CD4-positive, alpha-beta T cell (primary cell): ENCODE data around the gene SPATA6. TPM values are rescaled to one million over a fixed set of nuclear protein-coding genes. Genes with fewer than 3 reads are reported as not detected.

Source experiments
- ATAC-seq: fragments of 200-7000 bp; cut with Tn5 transposase; one replicate; pipeline ENCODE4 v1.10.0; 2022; ENCODE audit warnings: mild to moderate bottlenecking; ENCODE audit not compliant: poor library complexity
- CTCF ChIA-PET: fragments of 350-600 bp; sonication (Branson Sonifier 250); formaldehyde crosslinking; loops from one replicate; lab custom pipeline; 2021; ENCODE audit warnings: antibody characterized with exemption, inconsistent platforms; lab: Charles Lee
- POLR2A ChIA-PET: fragments of 350-600 bp; sonication (Branson Sonifier 250); formaldehyde crosslinking; loops from one replicate; lab custom pipeline; 2021; ENCODE audit warnings: antibody characterized with exemption, inconsistent platforms; lab: Charles Lee
- DNase-seq, 14 experiments: peaks; one replicate each; pipeline ENCODE4 v3.0.0-alpha.2; 2013 to 2020; ENCODE audit warnings: mixed read lengths in 2 of 14
- H3K27ac ChIP-seq, 2 donors: one replicate each; pipeline versions ENCODE4 v1.5.1 to v1.7.0; 2013; ENCODE audit warnings: low read length in 2 of 2, low read depth in 1 of 2, mild to moderate bottlenecking in 1 of 2
- H3K27me3 ChIP-seq, 2 experiments: 1 replicate in 1 of 2; 2 replicates in 1 of 2; pipeline versions ENCODE4 v1.6.1 to v1.7.0; 2013; ENCODE audit warnings: low read length in 2 of 2, control low read depth in 1 of 2, mild to moderate bottlenecking in 1 of 2, moderate library complexity in 1 of 2; ENCODE audit not compliant: insufficient read depth in 2 of 2, control insufficient read depth in 1 of 2
- H3K36me3 ChIP-seq: one replicate; pipeline ENCODE4 v1.6.1; 2013; ENCODE audit warnings: low read length, control low read depth; ENCODE audit not compliant: insufficient read depth
- H3K4me1 ChIP-seq: one replicate; pipeline ENCODE4 v1.6.1; 2013; ENCODE audit warnings: low read length, control low read depth; ENCODE audit not compliant: insufficient read depth
- H3K4me3 ChIP-seq: one replicate; pipeline ENCODE4 v1.5.1; 2013; ENCODE audit warnings: mild to moderate bottlenecking, low read length, moderate library complexity
- H3K9me3 ChIP-seq, 2 experiments: 1 replicate in 1 of 2; 2 replicates in 1 of 2; pipeline versions ENCODE4 v1.6.1 to v1.7.0; 2013; ENCODE audit warnings: low read length in 2 of 2, mild to moderate bottlenecking in 2 of 2, control low read depth in 1 of 2, moderate library complexity in 1 of 2; ENCODE audit not compliant: control insufficient read depth in 1 of 2, insufficient read depth in 1 of 2
- H3K27ac Mint-ChIP-seq: one replicate; pipeline ENCODE4 v1.8.0; 2020; ENCODE audit warnings: mixed read lengths
- H3K27me3 Mint-ChIP-seq: one replicate; pipeline ENCODE4 v1.8.0; 2021; ENCODE audit warnings: mixed read lengths
- H3K36me3 Mint-ChIP-seq: one replicate; pipeline ENCODE4 v1.8.0; 2021; ENCODE audit warnings: low read depth, mixed read lengths
- H3K4me1 Mint-ChIP-seq: one replicate; pipeline ENCODE4 v1.8.0; 2021; ENCODE audit warnings: low read depth, mixed read lengths
- H3K4me3 Mint-ChIP-seq: one replicate; pipeline ENCODE4 v1.8.0; 2020; ENCODE audit warnings: mild to moderate bottlenecking, mixed read lengths
- H3K9me3 Mint-ChIP-seq: one replicate; pipeline ENCODE4 v1.8.0; 2020; ENCODE audit warnings: mixed read lengths
- intact Hi-C, 2 experiments: fragments of 100-400 bp; cut with DNase I in 1 of 2; cut with micrococcal nuclease in 1 of 2; formaldehyde crosslinking; loops; one replicate each; pipeline versions ENCODE4 v1.15.1 to v1.9.0; 2023 to 2025; cut with DNase I, micrococcal nuclease
- total RNA-seq, 174 experiments: library from RNA in 2 of 174; stranded (reverse) in 2 of 174; gene quantifications; one replicate each; pipeline ENCODE4 v1.2.3 and lab custom pipeline; 2021 to 2026
- TF ChIP-seq, protein P1 (sequence below): fragments of 200-600 bp; IDR thresholded peaks from one replicate; pipeline ENCODE4 v1.8.0; 2022; ENCODE audit warnings: antibody characterized with exemption, mild to moderate bottlenecking

Gene SPATA6
- total RNA-seq, 2 experiments from 2014 or later: 3.2 to 4.1 TPM

DNA sequence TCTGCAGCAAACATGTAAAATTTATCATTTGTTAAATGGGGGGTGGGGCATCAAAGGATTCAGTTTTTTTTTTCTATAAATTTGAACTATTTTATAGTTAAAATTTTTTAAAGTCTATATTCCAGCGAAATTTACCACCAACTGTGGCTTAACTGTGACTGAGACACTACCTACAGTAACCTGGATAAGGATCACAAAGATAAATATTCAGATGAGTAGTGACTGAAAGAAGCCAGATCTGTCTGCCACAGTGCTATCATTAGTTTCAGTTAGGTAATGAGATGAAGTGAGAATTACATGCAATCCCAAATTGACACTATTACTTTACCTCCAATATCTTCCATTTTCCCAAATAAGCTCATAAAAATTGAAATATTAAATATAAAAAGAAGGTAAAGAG lies 5.4 kb downstream of the SPATA6 start:
- Mint-ChIP-seq H3K4me3 (no peak overlapping the region), H3K9me3 (no peaks in the 10 kb centered on the region), H3K27me3 (no peaks in the 10 kb centered on the region), H3K27ac (no peak overlapping the region), H3K36me3 (peaks cover 3% of the 10 kb centered on the region), H3K4me1 (peaks cover 29% of the 10 kb centered on the region)
- Histone ChIP-seq H3K9me3 (no peaks in the 10 kb centered on the region), H3K36me3 (no peaks in the 10 kb centered on the region), H3K4me3 (no peak overlapping the region), H3K4me1 (peaks cover 15% of the 10 kb centered on the region), H3K27ac (no peak overlapping the region), H3K27me3 (no peaks in the 10 kb centered on the region)
- no peak for DNase-seq
- ChIA-PET CTCF (no interaction called here), POLR2A (no interaction called here)
- no peak for ATAC-seq
- TF ChIP-seq, protein P1, sequence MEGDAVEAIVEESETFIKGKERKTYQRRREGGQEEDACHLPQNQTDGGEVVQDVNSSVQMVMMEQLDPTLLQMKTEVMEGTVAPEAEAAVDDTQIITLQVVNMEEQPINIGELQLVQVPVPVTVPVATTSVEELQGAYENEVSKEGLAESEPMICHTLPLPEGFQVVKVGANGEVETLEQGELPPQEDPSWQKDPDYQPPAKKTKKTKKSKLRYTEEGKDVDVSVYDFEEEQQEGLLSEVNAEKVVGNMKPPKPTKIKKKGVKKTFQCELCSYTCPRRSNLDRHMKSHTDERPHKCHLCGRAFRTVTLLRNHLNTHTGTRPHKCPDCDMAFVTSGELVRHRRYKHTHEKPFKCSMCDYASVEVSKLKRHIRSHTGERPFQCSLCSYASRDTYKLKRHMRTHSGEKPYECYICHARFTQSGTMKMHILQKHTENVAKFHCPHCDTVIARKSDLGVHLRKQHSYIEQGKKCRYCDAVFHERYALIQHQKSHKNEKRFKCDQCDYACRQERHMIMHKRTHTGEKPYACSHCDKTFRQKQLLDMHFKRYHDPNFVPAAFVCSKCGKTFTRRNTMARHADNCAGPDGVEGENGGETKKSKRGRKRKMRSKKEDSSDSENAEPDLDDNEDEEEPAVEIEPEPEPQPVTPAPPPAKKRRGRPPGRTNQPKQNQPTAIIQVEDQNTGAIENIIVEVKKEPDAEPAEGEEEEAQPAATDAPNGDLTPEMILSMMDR: no peak
- intact Hi-C loops: no loop called here

DNA sequence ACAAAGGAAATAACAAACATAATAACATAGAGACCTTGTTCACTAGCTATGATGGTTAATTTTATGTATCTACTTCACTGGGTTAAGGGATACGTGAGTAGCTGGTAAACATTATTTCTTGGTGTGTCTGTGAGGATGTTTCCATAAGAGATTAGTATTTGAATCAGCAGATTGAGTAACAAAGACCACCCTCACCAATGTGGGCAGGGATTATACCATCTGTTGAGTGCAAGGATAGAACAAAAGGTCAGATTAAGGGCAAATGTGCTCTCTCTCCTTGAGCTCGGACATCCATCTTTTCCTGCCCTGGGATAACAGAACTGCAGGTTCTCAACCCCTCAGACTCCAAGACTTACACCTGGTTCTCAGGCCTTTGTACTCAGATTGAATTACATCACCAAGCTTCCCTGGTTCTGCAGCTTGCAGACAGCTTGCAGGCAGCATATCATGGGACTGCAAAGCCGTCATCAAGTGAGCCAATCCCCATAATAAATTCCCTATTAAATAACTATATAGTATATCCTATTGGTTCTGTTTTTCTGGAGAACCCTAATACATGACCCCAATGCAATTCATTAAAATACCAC lies 9.2 kb downstream of the SPATA6 start:
- Mint-ChIP-seq H3K27ac (no peak overlapping the region), H3K4me3 (no peak overlapping the region), H3K27me3 (no peaks in the 10 kb centered on the region), H3K9me3 (no peaks in the 10 kb centered on the region), H3K4me1 (peaks cover 4% of the 10 kb centered on the region), H3K36me3 (no peaks in the 10 kb centered on the region)
- ChIA-PET POLR2A (no interaction called here), CTCF (interaction anchor here (0.6 to 1.4 kb wide), 2 partner anchors 20 to 25 kb away, joined by 3 to 4 read pairs; no protein-coding TSS in a partner anchor)
- ATAC-seq (no peak), DNase-seq (no peak)
- H3K9me3 ChIP-seq: no peaks in the 10 kb centered on the region
- TF ChIP-seq, protein P1: no peak
- no peaks in the 10 kb centered on the region for H3K36me3 ChIP-seq
- no peak overlapping the region for H3K27ac ChIP-seq
- intact Hi-C loops: no loop called here
- H3K4me3 ChIP-seq: no peak overlapping the region
- H3K27me3 ChIP-seq: no peaks in the 10 kb centered on the region
- no peaks in the 10 kb centered on the region for H3K4me1 ChIP-seq

DNA sequence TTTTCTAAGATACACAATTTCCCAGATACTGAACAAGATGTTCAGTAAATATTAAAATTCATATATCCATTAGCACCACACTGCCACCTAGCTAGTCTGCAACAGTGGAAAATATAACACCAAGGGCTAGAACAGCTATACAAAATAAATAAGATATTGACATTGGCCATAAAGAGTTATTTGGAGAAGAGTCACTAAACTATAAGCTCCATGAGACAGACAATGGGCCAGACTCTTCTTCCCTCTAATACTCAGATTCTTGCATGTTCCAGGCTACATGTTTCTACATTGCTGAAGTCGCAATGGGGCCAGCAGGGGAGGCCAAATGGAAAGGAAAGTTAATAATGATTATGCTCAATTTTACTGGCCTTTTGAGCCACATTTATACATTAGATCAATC lies 21.5 kb downstream of the SPATA6 start:
- POLR2A ChIA-PET: no interaction called here
- TF ChIP-seq, protein P1: no peak

More for the DNA sequence above, 21.5 kb downstream of the SPATA6 start:
- Histone ChIP-seq H3K27ac (no peak overlapping the region), H3K36me3 (no peaks in the 10 kb centered on the region), H3K9me3 (no peaks in the 10 kb centered on the region), H3K4me1 (no peaks in the 10 kb centered on the region), H3K4me3 (no peak overlapping the region), H3K27me3 (no peaks in the 10 kb centered on the region)
- no peaks in the 10 kb centered on the region for H3K36me3 Mint-ChIP-seq
- H3K27ac Mint-ChIP-seq: no peak overlapping the region
- no peak for DNase-seq
- H3K27me3 Mint-ChIP-seq: no peaks in the 10 kb centered on the region
- intact Hi-C loops: no loop called here
- no peak overlapping the region for H3K4me3 Mint-ChIP-seq
- no peak for ATAC-seq
- no peaks in the 10 kb centered on the region for H3K9me3 Mint-ChIP-seq
- CTCF ChIA-PET: no interaction called here
- H3K4me1 Mint-ChIP-seq: no peaks in the 10 kb centered on the region
